ENCODE results near the gene PARVA.

Gene PARVA

DNA sequence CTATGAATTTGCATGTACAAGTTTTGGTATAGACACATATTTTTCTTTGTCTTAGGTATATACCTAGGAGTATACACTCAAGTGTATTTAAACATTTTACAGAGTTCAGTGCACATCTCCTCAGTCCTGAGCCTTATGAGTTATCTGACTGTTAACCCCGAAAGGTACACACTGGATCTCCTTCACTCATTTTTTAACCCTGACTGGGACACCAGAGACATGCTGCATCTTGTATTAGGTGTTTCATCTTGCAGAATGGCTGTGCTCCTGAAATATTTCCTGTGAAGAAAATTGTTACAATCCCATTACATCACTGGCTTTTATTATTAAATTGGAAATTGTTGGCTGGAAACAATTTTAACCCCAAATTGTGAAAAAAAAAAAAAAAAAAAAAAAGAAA, 15.3 kb downstream of the PARVA start:
- no peak for ATAC-seq
- TF ChIP-seq PATZ1 (CRISPR knock-in tag; IDR thresholded peaks at IDR 0.05; ENCODE audit: borderline replicate concordance) = no peak
- TF ChIP-seq ZFP30 (CRISPR knock-in tag; IDR thresholded peaks at IDR 0.05) = no peak
- no peak for TF ChIP-seq ARNTL (CRISPR knock-in tag; IDR thresholded peaks at IDR 0.05; ENCODE audit: borderline replicate concordance, low read depth)
- no peak for TF ChIP-seq GLIS3 (CRISPR knock-in tag; IDR thresholded peaks at IDR 0.05)
- no peak for TF ChIP-seq TOX (CRISPR knock-in tag; IDR thresholded peaks at IDR 0.05; ENCODE audit: borderline replicate concordance)
- TF ChIP-seq CSRNP3 (CRISPR knock-in tag; IDR thresholded peaks at IDR 0.05) = no peak
- TF ChIP-seq, protein P1, sequence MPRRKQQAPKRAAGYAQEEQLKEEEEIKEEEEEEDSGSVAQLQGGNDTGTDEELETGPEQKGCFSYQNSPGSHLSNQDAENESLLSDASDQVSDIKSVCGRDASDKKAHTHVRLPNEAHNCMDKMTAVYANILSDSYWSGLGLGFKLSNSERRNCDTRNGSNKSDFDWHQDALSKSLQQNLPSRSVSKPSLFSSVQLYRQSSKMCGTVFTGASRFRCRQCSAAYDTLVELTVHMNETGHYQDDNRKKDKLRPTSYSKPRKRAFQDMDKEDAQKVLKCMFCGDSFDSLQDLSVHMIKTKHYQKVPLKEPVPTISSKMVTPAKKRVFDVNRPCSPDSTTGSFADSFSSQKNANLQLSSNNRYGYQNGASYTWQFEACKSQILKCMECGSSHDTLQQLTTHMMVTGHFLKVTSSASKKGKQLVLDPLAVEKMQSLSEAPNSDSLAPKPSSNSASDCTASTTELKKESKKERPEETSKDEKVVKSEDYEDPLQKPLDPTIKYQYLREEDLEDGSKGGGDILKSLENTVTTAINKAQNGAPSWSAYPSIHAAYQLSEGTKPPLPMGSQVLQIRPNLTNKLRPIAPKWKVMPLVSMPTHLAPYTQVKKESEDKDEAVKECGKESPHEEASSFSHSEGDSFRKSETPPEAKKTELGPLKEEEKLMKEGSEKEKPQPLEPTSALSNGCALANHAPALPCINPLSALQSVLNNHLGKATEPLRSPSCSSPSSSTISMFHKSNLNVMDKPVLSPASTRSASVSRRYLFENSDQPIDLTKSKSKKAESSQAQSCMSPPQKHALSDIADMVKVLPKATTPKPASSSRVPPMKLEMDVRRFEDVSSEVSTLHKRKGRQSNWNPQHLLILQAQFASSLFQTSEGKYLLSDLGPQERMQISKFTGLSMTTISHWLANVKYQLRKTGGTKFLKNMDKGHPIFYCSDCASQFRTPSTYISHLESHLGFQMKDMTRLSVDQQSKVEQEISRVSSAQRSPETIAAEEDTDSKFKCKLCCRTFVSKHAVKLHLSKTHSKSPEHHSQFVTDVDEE (CRISPR knock-in tag; IDR thresholded peaks at IDR 0.05) = no peak
- TF ChIP-seq ZC3H10 (CRISPR knock-in tag; IDR thresholded peaks at IDR 0.05) = no peak
- no peak for TF ChIP-seq ESRRG (CRISPR knock-in tag; IDR thresholded peaks at IDR 0.05)
- TF ChIP-seq ZFP3 (CRISPR knock-in tag; IDR thresholded peaks at IDR 0.05) = no peak
- no peak for TF ChIP-seq ZNF565 (CRISPR knock-in tag; conservative IDR thresholded peaks at IDR 0.05; ENCODE audit: low read depth)
- TF ChIP-seq PPARA (CRISPR knock-in tag; IDR thresholded peaks at IDR 0.05; ENCODE audit: borderline replicate concordance) = no peak

- ATAC-seq = no peak
- no peak for TF ChIP-seq RARB (CRISPR knock-in tag; IDR thresholded peaks at IDR 0.05)
- no peak for TF ChIP-seq TOX (CRISPR knock-in tag; IDR thresholded peaks at IDR 0.05; ENCODE audit: borderline replicate concordance)
- no peak for TF ChIP-seq ZNF565 (CRISPR knock-in tag; conservative IDR thresholded peaks at IDR 0.05; ENCODE audit: low read depth)
- TF ChIP-seq PATZ1 (CRISPR knock-in tag; IDR thresholded peaks at IDR 0.05; ENCODE audit: borderline replicate concordance) = no peak
- no peak for TF ChIP-seq ARNTL (CRISPR knock-in tag; IDR thresholded peaks at IDR 0.05; ENCODE audit: borderline replicate concordance, low read depth)
- TF ChIP-seq ZNF8 (CRISPR knock-in tag; IDR thresholded peaks at IDR 0.05) = no peak
- no peak for TF ChIP-seq CSRNP3 (CRISPR knock-in tag; IDR thresholded peaks at IDR 0.05)
- TF ChIP-seq ZFP30 (CRISPR knock-in tag; IDR thresholded peaks at IDR 0.05) = no peak
- TF ChIP-seq ZFP3 (CRISPR knock-in tag; IDR thresholded peaks at IDR 0.05) = no peak
- TF ChIP-seq BACH2 (CRISPR knock-in tag; IDR thresholded peaks at IDR 0.05; ENCODE audit: borderline replicate concordance) = no peak
- no peak for TF ChIP-seq PPARA (CRISPR knock-in tag; IDR thresholded peaks at IDR 0.05; ENCODE audit: borderline replicate concordance)
- no peak for TF ChIP-seq SNAI2 (CRISPR knock-in tag; IDR thresholded peaks at IDR 0.05)
- TF ChIP-seq, protein P2, sequence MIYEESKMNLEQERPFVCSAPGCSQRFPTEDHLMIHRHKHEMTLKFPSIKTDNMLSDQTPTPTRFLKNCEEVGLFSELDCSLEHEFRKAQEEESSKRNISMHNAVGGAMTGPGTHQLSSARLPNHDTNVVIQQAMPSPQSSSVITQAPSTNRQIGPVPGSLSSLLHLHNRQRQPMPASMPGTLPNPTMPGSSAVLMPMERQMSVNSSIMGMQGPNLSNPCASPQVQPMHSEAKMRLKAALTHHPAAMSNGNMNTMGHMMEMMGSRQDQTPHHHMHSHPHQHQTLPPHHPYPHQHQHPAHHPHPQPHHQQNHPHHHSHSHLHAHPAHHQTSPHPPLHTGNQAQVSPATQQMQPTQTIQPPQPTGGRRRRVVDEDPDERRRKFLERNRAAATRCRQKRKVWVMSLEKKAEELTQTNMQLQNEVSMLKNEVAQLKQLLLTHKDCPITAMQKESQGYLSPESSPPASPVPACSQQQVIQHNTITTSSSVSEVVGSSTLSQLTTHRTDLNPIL (CRISPR knock-in tag; IDR thresholded peaks at IDR 0.05; ENCODE audit: low read depth) = no peak
- TF ChIP-seq, protein P3, sequence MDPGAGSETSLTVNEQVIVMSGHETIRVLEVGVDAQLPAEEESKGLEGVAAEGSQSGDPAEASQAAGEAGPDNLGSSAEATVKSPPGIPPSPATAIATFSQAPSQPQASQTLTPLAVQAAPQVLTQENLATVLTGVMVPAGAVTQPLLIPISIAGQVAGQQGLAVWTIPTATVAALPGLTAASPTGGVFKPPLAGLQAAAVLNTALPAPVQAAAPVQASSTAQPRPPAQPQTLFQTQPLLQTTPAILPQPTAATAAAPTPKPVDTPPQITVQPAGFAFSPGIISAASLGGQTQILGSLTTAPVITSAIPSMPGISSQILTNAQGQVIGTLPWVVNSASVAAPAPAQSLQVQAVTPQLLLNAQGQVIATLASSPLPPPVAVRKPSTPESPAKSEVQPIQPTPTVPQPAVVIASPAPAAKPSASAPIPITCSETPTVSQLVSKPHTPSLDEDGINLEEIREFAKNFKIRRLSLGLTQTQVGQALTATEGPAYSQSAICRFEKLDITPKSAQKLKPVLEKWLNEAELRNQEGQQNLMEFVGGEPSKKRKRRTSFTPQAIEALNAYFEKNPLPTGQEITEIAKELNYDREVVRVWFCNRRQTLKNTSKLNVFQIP (CRISPR knock-in tag; IDR thresholded peaks at IDR 0.05; ENCODE audit: borderline replicate concordance, low read depth) = no peak
- TF ChIP-seq OSR1 (CRISPR knock-in tag; IDR thresholded peaks at IDR 0.05) = no peak
- no peak for TF ChIP-seq ESRRG (CRISPR knock-in tag; IDR thresholded peaks at IDR 0.05)
- TF ChIP-seq CSDC2 (CRISPR knock-in tag; IDR thresholded peaks at IDR 0.05) = no peak
- no peak for TF ChIP-seq ISL1 (CRISPR knock-in tag; IDR thresholded peaks at IDR 0.05)
- no peak for TF ChIP-seq TCF4 (CRISPR knock-in tag; IDR thresholded peaks at IDR 0.05; ENCODE audit: borderline replicate concordance)
Measured at GRCh38 chr11:12393691-12394090, 16.3 kb downstream of the PARVA start.
